HG02678 (cell line): ENCODE data around the gene ETV3.
"Not testable (repeated sequence)": the region's sequence is repeated elsewhere in the genome, so short reads cannot be mapped to it uniquely, and the experiment has no call there.

Experiments used
- ATAC-seq: cut with Tn5 transposase; IDR thresholded peaks from one replicate; pipeline ENCODE4 v1.9.1; 2021; ENCODE audit warnings: mild to moderate bottlenecking, moderate library complexity; ENCODE audit not compliant: unreplicated experiment

Gene ETV3

GRCh38 chr1:157138220-157139051, at the start of gene ETV3:
TSS of gene ETV3 (minus strand) at chr1:157138395. CDS start at chr1:157136352, 2,043 bp downstream.
- peak; percentile 94 for ATAC-seq

- ATAC-seq: no peak
Measured at GRCh38 chr1:157186281-157186992, 48.2 kb upstream of the ETV3 start.

DNA sequence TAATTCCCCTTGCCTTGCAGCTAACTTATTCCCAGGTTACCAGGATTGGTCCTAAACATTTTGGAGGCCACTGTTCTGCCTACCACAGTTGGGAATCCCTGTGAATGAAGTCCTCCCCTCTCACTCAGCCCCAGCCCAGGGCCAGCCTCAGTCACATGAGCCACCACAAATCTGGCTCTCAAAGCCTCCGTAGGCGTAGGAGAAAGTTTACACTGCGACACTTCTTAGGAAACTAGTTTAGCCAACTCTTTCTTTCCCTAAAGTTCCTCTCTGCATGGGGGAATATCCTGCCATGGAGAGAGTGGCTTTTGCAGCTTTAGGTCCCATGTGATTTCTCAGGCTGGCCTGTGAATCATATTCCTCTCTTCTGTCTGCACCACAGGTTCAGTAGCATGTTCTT, 45.7 kb upstream of the ETV3 start:
- no peak for ATAC-seq

- not testable (repeated sequence) for ATAC-seq
Measured at GRCh38 chr1:157182371-157182770, 44.2 kb upstream of the ETV3 start.

DNA sequence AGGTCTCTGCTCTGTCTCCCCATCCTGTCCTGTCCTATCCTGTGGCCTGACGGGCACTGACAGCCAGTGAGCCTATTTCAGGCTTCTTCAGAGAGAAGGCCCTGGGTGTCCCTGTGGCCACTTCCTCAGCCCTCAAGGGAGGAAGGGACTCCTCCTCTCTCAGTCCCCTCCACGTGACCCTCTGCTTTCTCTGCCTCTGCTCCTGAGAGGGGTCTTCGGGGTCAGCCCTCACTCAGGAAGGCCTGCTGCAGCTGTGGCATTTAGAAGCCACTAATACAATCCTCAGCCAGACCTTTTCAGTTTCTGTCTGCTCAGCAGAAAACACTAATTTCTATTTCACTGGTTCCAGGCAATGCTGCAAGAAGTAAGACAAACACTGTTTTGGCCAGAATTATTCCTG, 43.6 kb upstream of the ETV3 start:
- no peak for ATAC-seq

GRCh38 chr1:157181258-157181657, 43.1 kb upstream of the ETV3 start:
- no peak for ATAC-seq

- ATAC-seq: no peak
Measured at GRCh38 chr1:157178490-157178889, 40.3 kb upstream of the ETV3 start.

GRCh38 chr1:157177733-157178394, 39.7 kb upstream of the ETV3 start:
- ATAC-seq: no peak

DNA sequence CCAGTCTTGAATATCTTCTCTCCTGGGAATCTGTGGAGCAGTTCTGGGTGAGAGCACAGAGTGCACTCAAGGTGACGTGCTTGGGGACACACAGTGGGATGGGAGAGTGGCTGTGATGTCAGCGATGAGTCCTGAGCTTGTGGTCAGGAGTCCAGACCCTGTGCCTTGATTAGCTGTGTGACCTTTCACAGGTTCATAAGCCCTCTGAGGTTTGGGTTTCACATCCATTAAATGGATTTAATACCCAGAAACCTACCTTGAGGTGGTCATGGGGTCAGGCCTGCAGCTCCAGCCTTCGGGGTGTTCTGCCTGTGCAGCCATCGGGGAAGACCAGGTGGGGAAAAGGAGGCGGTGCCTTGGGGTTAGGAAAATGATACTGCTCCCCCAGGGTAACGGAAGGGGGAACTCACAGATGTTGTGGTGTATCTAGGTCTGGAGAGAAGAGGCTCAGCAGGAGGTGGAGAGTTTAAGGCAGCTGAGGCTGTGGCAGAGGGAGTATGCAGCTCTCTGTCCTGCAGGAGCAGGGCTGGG, 38.5 kb upstream of the ETV3 start:
- ATAC-seq: no peak

- ATAC-seq: no peak
Measured at GRCh38 chr1:157176016-157176415, 37.8 kb upstream of the ETV3 start.

- ATAC-seq: no peak
Measured at GRCh38 chr1:157173900-157174410, 35.8 kb upstream of the ETV3 start.

GRCh38 chr1:157173241-157173640, 35.0 kb upstream of the ETV3 start:
- ATAC-seq: not testable (repeated sequence)

- not testable (repeated sequence) for ATAC-seq
Measured at GRCh38 chr1:157172591-157172990, 34.4 kb upstream of the ETV3 start.

DNA sequence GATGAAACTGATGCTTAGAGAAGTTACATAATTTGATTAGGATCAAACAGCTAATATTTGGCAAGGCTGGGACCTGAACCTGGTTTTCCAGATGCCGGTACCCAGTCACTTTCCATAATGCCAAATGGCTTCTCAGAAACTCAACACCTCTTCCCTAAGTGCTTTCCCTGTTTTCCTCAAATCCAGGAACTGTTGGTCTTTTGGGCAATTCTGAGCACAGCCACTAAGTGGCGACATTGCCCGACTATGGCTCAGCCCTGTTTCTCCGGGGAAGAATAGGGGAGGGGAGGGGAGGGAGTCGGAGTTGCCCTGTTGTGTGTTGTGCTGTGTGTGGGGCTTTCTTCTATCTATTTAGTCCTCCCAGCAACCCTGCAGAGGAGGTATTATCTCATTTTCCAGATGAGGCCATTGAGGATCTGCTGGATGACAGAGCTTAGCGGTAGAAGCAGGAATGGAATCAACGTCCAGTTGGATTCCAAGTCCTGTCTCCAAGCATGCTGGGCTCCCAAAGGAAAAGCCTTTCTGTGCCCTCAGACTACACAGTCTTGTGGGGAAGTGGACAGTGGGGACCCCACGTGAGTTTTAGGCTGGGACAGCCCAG, 33.8 kb upstream of the ETV3 start:
- ATAC-seq: not testable (repeated sequence)

GRCh38 chr1:157170677-157171515, 32.7 kb upstream of the ETV3 start:
- ATAC-seq: no peak

GRCh38 chr1:157168015-157168414, 29.8 kb upstream of the ETV3 start:
- ATAC-seq: no peak

GRCh38 chr1:157167437-157167836, 29.2 kb upstream of the ETV3 start:
- ATAC-seq: no peak

- no peak for ATAC-seq
Measured at GRCh38 chr1:157166590-157166989, 28.4 kb upstream of the ETV3 start.

DNA sequence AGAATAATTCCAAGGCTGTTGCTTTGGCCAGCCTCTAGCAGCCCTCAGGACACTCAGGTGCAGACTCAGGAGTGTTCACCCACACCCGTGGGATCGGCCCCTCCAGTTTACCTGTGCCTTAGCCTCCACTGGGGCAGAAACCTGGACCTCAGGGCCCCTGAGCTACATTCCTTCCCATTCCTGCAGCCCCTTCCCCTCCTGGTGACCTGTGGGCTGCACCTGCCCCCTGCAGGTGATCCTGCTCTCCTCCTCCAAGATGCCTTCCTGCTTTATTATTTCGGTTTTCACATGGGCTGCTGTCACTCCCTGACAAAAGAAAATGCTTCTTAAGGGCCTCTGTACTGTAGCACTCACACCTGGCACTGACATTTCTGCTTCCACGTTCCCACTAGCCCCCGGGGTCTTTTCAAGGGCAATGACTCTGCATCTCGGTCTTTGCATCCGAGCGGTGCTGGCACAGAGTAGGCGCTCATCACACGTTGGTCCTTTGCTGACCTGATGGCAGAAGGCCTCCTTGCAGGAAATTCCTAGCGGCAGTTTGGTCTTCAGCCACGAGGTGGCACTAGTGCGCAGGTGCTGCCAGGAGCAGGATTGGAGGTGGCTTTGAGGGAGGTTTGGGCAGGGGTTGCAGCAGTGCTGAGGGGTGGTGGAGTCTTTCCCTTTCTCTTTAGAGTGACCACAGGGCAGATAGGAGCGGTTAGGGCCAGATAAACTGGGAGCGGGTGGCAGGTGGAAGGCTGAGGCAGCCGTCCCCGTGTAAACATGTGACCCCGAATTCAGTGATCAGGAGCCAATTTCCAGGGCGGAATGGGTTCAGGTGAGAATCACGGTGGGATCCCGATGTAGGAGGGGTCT, 25.3 kb upstream of the ETV3 start:
- no peak for ATAC-seq
